ENCODE data around the gene FBXO24.

FBXO24 gene

GRCh38 chr7:100590077-100590737 is 4.1 kb downstream of the FBXO24 start:
- no peak for DNase-seq (ENCODE audit: low spot score)

- DNase-seq (ENCODE audit: low spot score): no peak
Measured at GRCh38 chr7:100591596-100591995, 5.5 kb downstream of the FBXO24 start.

GRCh38 chr7:100595188-100595587 is 9.1 kb downstream of the FBXO24 start:
- DNase-seq (ENCODE audit: low spot score): no peak

- no peak for DNase-seq (ENCODE audit: low spot score)
Measured at GRCh38 chr7:100598425-100598824, 12.3 kb downstream of the FBXO24 start.

- no peak for DNase-seq (ENCODE audit: low spot score)
Measured at GRCh38 chr7:100599911-100600729, 14.0 kb downstream of the FBXO24 start.

- no peak for DNase-seq (ENCODE audit: low spot score)
Measured at GRCh38 chr7:100600730-100601038, 14.6 kb downstream of the FBXO24 start.

GRCh38 chr7:100602889-100603725 is 17.0 kb downstream of the FBXO24 start:
- DNase-seq (ENCODE audit: low spot score): no peak

GRCh38 chr7:100603726-100604027 is 17.5 kb downstream of the FBXO24 start:
- no peak for DNase-seq (ENCODE audit: low spot score)

- DNase-seq (ENCODE audit: low spot score): peak; percentile 30
Measured at GRCh38 chr7:100604028-100604975, 18.2 kb downstream of the FBXO24 start.

GRCh38 chr7:100604976-100605911 is 19.1 kb downstream of the FBXO24 start:
- no peak for DNase-seq (ENCODE audit: low spot score)

GRCh38 chr7:100606313-100606712 is 20.2 kb downstream of the FBXO24 start:
- DNase-seq (ENCODE audit: low spot score): no peak

GRCh38 chr7:100607111-100607510 is 21.0 kb downstream of the FBXO24 start:
- no peak for DNase-seq (ENCODE audit: low spot score)

GRCh38 chr7:100609958-100610357 is 23.8 kb downstream of the FBXO24 start:
- DNase-seq (ENCODE audit: low spot score): no peak

GRCh38 chr7:100611983-100612729 is 26.0 kb downstream of the FBXO24 start, which contains the start of gene MOSPD3:
Gene MOSPD3, plus strand, starts transcription at chr7:100612540. Its CDS starts 252 bp downstream, at chr7:100612792.
- DNase-seq (ENCODE audit: low spot score): peak; percentile 99

- DNase-seq (ENCODE audit: low spot score): no peak
Measured at GRCh38 chr7:100612730-100613390, 26.7 kb downstream of the FBXO24 start.

- no peak for DNase-seq (ENCODE audit: low spot score)
Measured at GRCh38 chr7:100613412-100614175, 27.5 kb downstream of the FBXO24 start.

GRCh38 chr7:100614308-100614861 is 28.3 kb downstream of the FBXO24 start:
- DNase-seq (ENCODE audit: low spot score): no peak

GRCh38 chr7:100620239-100620638 is 34.1 kb downstream of the FBXO24 start:
- DNase-seq (ENCODE audit: low spot score): no peak

Data from kidney capillary endothelial cell (primary cell).